ENCODE measurements around the gene CDH2.

Gene CDH2

DNA sequence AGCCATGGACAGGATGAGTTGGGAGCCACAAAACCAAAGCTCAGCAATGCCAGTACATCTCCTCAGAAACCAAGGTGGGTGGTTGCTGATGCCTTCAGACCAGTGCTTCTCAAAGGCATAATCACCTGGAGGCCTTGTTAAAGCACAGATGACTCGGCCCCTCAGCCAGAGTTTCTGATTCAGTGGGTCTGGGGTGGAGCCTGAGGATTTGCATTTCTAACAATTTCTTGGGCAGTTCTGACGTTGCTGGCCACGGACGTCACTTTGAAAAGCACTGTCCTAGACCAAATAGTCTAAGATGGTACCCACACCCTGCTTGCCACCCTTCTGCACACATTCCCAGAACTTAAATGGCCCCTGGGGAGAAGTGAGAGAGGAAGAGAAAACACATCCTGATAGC lies 24.1 kb upstream of the CDH2 start:
- TF ChIP-seq, protein P1, sequence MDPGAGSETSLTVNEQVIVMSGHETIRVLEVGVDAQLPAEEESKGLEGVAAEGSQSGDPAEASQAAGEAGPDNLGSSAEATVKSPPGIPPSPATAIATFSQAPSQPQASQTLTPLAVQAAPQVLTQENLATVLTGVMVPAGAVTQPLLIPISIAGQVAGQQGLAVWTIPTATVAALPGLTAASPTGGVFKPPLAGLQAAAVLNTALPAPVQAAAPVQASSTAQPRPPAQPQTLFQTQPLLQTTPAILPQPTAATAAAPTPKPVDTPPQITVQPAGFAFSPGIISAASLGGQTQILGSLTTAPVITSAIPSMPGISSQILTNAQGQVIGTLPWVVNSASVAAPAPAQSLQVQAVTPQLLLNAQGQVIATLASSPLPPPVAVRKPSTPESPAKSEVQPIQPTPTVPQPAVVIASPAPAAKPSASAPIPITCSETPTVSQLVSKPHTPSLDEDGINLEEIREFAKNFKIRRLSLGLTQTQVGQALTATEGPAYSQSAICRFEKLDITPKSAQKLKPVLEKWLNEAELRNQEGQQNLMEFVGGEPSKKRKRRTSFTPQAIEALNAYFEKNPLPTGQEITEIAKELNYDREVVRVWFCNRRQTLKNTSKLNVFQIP (CRISPR knock-in tag; IDR thresholded peaks at IDR 0.05; ENCODE audit: borderline replicate concordance, low read depth): no peak
- TF ChIP-seq OSR1 (CRISPR knock-in tag; IDR thresholded peaks at IDR 0.05): no peak
- no peak for TF ChIP-seq ZFP30 (CRISPR knock-in tag; IDR thresholded peaks at IDR 0.05)
- no peak for TF ChIP-seq ZC3H10 (CRISPR knock-in tag; IDR thresholded peaks at IDR 0.05)
- no peak for TF ChIP-seq ISL1 (CRISPR knock-in tag; IDR thresholded peaks at IDR 0.05)
- TF ChIP-seq ZNF8 (CRISPR knock-in tag; IDR thresholded peaks at IDR 0.05): no peak
- TF ChIP-seq GLIS3 (CRISPR knock-in tag; IDR thresholded peaks at IDR 0.05): no peak
- TF ChIP-seq SNAI2 (CRISPR knock-in tag; IDR thresholded peaks at IDR 0.05): no peak
- TF ChIP-seq, protein P2, sequence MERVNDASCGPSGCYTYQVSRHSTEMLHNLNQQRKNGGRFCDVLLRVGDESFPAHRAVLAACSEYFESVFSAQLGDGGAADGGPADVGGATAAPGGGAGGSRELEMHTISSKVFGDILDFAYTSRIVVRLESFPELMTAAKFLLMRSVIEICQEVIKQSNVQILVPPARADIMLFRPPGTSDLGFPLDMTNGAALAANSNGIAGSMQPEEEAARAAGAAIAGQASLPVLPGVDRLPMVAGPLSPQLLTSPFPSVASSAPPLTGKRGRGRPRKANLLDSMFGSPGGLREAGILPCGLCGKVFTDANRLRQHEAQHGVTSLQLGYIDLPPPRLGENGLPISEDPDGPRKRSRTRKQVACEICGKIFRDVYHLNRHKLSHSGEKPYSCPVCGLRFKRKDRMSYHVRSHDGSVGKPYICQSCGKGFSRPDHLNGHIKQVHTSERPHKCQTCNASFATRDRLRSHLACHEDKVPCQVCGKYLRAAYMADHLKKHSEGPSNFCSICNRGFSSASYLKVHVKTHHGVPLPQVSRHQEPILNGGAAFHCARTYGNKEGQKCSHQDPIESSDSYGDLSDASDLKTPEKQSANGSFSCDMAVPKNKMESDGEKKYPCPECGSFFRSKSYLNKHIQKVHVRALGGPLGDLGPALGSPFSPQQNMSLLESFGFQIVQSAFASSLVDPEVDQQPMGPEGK (CRISPR knock-in tag; IDR thresholded peaks at IDR 0.05; ENCODE audit: borderline replicate concordance): no peak
- no peak for TF ChIP-seq ZNF70 (CRISPR knock-in tag; IDR thresholded peaks at IDR 0.05)
- no peak for TF ChIP-seq CSDC2 (CRISPR knock-in tag; IDR thresholded peaks at IDR 0.05)
- TF ChIP-seq, protein P3, sequence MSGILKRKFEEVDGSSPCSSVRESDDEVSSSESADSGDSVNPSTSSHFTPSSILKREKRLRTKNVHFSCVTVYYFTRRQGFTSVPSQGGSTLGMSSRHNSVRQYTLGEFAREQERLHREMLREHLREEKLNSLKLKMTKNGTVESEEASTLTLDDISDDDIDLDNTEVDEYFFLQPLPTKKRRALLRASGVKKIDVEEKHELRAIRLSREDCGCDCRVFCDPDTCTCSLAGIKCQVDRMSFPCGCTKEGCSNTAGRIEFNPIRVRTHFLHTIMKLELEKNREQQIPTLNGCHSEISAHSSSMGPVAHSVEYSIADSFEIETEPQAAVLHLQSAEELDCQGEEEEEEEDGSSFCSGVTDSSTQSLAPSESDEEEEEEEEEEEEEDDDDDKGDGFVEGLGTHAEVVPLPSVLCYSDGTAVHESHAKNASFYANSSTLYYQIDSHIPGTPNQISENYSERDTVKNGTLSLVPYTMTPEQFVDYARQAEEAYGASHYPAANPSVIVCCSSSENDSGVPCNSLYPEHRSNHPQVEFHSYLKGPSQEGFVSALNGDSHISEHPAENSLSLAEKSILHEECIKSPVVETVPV (CRISPR knock-in tag; IDR thresholded peaks at IDR 0.05): no peak
- no peak for TF ChIP-seq ARNTL (CRISPR knock-in tag; IDR thresholded peaks at IDR 0.05; ENCODE audit: borderline replicate concordance, low read depth)
- TF ChIP-seq, protein P4, sequence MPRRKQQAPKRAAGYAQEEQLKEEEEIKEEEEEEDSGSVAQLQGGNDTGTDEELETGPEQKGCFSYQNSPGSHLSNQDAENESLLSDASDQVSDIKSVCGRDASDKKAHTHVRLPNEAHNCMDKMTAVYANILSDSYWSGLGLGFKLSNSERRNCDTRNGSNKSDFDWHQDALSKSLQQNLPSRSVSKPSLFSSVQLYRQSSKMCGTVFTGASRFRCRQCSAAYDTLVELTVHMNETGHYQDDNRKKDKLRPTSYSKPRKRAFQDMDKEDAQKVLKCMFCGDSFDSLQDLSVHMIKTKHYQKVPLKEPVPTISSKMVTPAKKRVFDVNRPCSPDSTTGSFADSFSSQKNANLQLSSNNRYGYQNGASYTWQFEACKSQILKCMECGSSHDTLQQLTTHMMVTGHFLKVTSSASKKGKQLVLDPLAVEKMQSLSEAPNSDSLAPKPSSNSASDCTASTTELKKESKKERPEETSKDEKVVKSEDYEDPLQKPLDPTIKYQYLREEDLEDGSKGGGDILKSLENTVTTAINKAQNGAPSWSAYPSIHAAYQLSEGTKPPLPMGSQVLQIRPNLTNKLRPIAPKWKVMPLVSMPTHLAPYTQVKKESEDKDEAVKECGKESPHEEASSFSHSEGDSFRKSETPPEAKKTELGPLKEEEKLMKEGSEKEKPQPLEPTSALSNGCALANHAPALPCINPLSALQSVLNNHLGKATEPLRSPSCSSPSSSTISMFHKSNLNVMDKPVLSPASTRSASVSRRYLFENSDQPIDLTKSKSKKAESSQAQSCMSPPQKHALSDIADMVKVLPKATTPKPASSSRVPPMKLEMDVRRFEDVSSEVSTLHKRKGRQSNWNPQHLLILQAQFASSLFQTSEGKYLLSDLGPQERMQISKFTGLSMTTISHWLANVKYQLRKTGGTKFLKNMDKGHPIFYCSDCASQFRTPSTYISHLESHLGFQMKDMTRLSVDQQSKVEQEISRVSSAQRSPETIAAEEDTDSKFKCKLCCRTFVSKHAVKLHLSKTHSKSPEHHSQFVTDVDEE (CRISPR knock-in tag; IDR thresholded peaks at IDR 0.05): no peak
- no peak for ATAC-seq

DNA sequence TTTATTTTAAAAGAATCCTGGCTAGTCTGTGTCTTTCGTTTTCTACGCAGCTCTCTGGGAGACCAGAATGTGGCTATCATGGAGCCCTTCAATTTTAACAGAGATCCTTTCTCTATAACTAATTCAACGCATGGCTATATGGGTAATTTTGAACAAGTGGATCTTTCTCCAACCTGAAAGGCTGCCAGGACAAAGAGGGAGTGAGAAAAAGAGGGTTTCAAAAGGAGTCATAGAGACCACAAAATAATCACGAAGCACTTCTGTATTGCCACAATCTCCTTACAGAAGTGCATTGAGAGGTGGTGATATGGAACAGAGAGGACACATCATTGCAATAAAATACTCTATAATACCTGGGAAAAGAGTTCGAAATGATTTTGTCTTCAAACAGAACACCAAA lies 21.7 kb upstream of the CDH2 start:
- ATAC-seq: no peak
- TF ChIP-seq ESRRG (CRISPR knock-in tag; IDR thresholded peaks at IDR 0.05) (no peak), PPARA (CRISPR knock-in tag; IDR thresholded peaks at IDR 0.05; ENCODE audit: borderline replicate concordance) (no peak), OSR1 (CRISPR knock-in tag; IDR thresholded peaks at IDR 0.05) (no peak), ZNF8 (CRISPR knock-in tag; IDR thresholded peaks at IDR 0.05) (no peak), ZNF70 (CRISPR knock-in tag; IDR thresholded peaks at IDR 0.05) (no peak), ZC3H10 (CRISPR knock-in tag; IDR thresholded peaks at IDR 0.05) (no peak), SNAI2 (CRISPR knock-in tag; IDR thresholded peaks at IDR 0.05) (no peak), RARB (CRISPR knock-in tag; IDR thresholded peaks at IDR 0.05) (no peak)
- TF ChIP-seq, protein P1 (CRISPR knock-in tag; IDR thresholded peaks at IDR 0.05; ENCODE audit: borderline replicate concordance, low read depth): no peak

DNA sequence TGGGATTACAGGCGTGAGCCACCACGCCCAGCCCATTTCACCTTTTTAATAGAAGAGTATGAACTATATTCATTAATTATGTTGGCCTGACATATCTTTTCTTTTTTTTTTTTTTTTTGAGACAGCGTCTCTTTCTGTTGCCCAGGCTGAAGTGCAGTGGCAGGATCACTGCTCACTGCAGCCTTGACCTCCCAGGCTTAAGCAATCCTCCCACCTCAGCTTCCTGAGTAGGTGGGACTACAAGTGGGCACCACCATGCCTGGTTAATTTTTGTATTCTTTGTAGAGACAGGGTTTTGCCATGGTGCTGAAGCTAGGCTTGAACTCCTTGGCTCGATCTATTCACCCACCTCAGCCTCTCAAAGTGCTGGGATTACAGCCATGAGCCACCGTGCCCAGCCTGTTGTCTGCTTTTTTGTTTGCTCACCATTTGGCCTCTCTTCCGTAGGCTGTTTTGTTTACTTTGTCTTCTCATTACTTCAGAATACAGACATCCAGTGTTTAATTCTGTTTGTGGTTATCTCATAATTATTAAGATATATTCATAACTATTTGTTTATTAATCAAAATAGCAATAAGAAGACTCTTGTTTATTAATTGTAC lies 16.3 kb upstream of the CDH2 start:
- ATAC-seq: no peak
- TF ChIP-seq, protein P3 (CRISPR knock-in tag; IDR thresholded peaks at IDR 0.05): no peak
- TF ChIP-seq GLIS3 (CRISPR knock-in tag; IDR thresholded peaks at IDR 0.05) (no peak), ZFP30 (CRISPR knock-in tag; IDR thresholded peaks at IDR 0.05) (no peak), CSDC2 (CRISPR knock-in tag; IDR thresholded peaks at IDR 0.05) (no peak), PPARA (CRISPR knock-in tag; IDR thresholded peaks at IDR 0.05; ENCODE audit: borderline replicate concordance) (no peak)
- TF ChIP-seq, protein P4 (CRISPR knock-in tag; IDR thresholded peaks at IDR 0.05): no peak
- TF ChIP-seq, protein P2 (CRISPR knock-in tag; IDR thresholded peaks at IDR 0.05; ENCODE audit: borderline replicate concordance): no peak
- TF ChIP-seq, protein P5, sequence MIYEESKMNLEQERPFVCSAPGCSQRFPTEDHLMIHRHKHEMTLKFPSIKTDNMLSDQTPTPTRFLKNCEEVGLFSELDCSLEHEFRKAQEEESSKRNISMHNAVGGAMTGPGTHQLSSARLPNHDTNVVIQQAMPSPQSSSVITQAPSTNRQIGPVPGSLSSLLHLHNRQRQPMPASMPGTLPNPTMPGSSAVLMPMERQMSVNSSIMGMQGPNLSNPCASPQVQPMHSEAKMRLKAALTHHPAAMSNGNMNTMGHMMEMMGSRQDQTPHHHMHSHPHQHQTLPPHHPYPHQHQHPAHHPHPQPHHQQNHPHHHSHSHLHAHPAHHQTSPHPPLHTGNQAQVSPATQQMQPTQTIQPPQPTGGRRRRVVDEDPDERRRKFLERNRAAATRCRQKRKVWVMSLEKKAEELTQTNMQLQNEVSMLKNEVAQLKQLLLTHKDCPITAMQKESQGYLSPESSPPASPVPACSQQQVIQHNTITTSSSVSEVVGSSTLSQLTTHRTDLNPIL (CRISPR knock-in tag; IDR thresholded peaks at IDR 0.05; ENCODE audit: low read depth): no peak
